ENCODE measurements around the gene NCCRP1. TPM values are rescaled to one million over a fixed set of nuclear protein-coding genes. Genes with fewer than 3 reads are reported as not detected.
A peak's percentile ranks its signal among the peaks of the same experiment; 100 is the strongest.

The NCCRP1 gene
- polyA plus RNA-seq, 1 of the 3 experiments (the other 2 are of a cell fraction): not detected

GRCh38 chr19:39157997-39158389 is 38.8 kb upstream of the NCCRP1 start (continued):
- TF ChIP-seq YY1 (IDR thresholded peaks at IDR 0.05; ENCODE audit: low read depth) (no peak), FOXM1 (IDR thresholded peaks at IDR 0.05; ENCODE audit: low read depth) (no peak), SMC3 (IDR thresholded peaks at IDR 0.05; ENCODE audit: low read depth, low read length) (no peak)

DNA sequence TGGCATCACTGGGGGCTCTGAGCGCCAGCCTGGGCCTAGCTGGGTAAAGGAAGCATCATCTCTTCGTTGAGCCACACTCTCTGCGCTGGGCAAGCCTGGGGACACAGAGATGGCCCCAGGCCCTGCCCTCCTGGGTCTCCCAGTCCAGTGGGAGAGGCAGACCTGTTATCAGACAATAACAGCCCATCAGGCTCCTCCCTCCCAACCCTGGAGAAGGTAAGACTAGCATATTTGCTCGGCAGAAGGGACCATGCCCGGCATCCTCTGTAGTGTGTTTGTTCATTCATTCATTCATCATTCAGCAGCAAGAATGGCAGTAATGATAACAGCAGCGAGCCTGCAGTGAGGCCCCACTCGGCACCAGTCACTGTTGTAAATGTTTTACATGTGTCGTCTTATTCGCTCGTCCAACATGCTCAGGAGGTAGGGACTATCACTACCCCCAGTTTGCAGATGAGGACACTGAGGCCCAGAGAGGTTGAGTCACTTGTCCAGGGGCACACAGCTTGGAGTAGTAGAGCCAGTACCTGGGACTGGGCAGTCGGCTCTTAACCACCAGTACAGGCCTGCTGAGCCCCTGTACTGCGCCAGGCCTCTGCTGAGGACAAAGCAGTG is 38.0 kb upstream of the NCCRP1 start:
- 83% methylated on average over 11 of the region's 12 CpGs for WGBS (ENCODE audit: low lambda C conversion rate)
- peak overlapping the region in 1 of 2 experiments; percentile 45; a peak in 1 of 4 replicates for H3K27ac ChIP-seq (ENCODE audit: low read depth in 2 of 2, low read length in 1 of 2)
- H2AFZ ChIP-seq (ENCODE audit: low read depth): no peak overlapping the region
- peaks cover 0 to 62% of the 10 kb centered on the region in 2 experiments; a peak in 1 of 4 replicates for H3K4me1 ChIP-seq (ENCODE audit: control insufficient read depth in 1 of 2, insufficient read depth in 2 of 2, low read depth in 1 of 2, low read length in 1 of 2)
- no peak for DNase-seq
- no peaks in the 10 kb centered on the region for H3K36me3 ChIP-seq (replicated peaks in 1 of 2; ENCODE audit: control insufficient read depth in 1 of 2, insufficient read depth in 2 of 2, low read length in 1 of 2)
- H3K4me2 ChIP-seq: no peak overlapping the region
- POLR2A ChIA-PET: no interaction called here
- H3F3A ChIP-seq (replicated peaks; ENCODE audit: insufficient read depth): no peaks in the 10 kb centered on the region
- TF ChIP-seq TEAD4 (IDR thresholded peaks at IDR 0.05; ENCODE audit: borderline replicate concordance, insufficient read depth) (no peak), NRF1 (IDR thresholded peaks at IDR 0.05; ENCODE audit: low read depth, low read length) (no peak), NFIC (IDR thresholded peaks at IDR 0.05; ENCODE audit: borderline replicate concordance) (no peak), SIN3A (IDR thresholded peaks at IDR 0.05; ENCODE audit: borderline replicate concordance, low read depth, low read length) (no peak), TCF12 (IDR thresholded peaks at IDR 0.05) (no peak), CHD2 (IDR thresholded peaks at IDR 0.05; ENCODE audit: low read length, partially characterized antibody) (no peak), RXRA (IDR thresholded peaks at IDR 0.05; ENCODE audit: borderline replicate concordance, low read depth) (no peak), MEF2A (IDR thresholded peaks at IDR 0.05; ENCODE audit: borderline replicate concordance, low read depth) (no peak), GABPA (IDR thresholded peaks at IDR 0.05; ENCODE audit: low read depth) (no peak), RFX5 (IDR thresholded peaks at IDR 0.05; ENCODE audit: low read length) (no peak), MAX (IDR thresholded peaks at IDR 0.05; ENCODE audit: low read depth) (no peak), GATA2 (CRISPR knock-in tag; IDR thresholded peaks at IDR 0.05) (no peak), FOSL2 (IDR thresholded peaks at IDR 0.05; ENCODE audit: borderline replicate concordance, low read depth) (no peak), CTCF (IDR thresholded peaks at IDR 0.05) (no peak), ELF1 (IDR thresholded peaks at IDR 0.05) (no peak), PBX3 (IDR thresholded peaks at IDR 0.05) (no peak), USF1 (IDR thresholded peaks at IDR 0.05; ENCODE audit: borderline replicate concordance, low read depth) (no peak)
- TF ChIP-seq, protein P1, sequence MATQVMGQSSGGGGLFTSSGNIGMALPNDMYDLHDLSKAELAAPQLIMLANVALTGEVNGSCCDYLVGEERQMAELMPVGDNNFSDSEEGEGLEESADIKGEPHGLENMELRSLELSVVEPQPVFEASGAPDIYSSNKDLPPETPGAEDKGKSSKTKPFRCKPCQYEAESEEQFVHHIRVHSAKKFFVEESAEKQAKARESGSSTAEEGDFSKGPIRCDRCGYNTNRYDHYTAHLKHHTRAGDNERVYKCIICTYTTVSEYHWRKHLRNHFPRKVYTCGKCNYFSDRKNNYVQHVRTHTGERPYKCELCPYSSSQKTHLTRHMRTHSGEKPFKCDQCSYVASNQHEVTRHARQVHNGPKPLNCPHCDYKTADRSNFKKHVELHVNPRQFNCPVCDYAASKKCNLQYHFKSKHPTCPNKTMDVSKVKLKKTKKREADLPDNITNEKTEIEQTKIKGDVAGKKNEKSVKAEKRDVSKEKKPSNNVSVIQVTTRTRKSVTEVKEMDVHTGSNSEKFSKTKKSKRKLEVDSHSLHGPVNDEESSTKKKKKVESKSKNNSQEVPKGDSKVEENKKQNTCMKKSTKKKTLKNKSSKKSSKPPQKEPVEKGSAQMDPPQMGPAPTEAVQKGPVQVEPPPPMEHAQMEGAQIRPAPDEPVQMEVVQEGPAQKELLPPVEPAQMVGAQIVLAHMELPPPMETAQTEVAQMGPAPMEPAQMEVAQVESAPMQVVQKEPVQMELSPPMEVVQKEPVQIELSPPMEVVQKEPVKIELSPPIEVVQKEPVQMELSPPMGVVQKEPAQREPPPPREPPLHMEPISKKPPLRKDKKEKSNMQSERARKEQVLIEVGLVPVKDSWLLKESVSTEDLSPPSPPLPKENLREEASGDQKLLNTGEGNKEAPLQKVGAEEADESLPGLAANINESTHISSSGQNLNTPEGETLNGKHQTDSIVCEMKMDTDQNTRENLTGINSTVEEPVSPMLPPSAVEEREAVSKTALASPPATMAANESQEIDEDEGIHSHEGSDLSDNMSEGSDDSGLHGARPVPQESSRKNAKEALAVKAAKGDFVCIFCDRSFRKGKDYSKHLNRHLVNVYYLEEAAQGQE (IDR thresholded peaks at IDR 0.05; ENCODE audit: low read depth, low read length): no peak
- peaks cover 68% of the 10 kb centered on the region; the same call in 1 of the 2 replicates for H3K79me2 ChIP-seq (ENCODE audit: insufficient read depth)
- H4K20me1 ChIP-seq (ENCODE audit: insufficient read depth): peaks cover 69% of the 10 kb centered on the region
- CTCF ChIA-PET: no interaction called here
- no peak overlapping the region for H3K4me3 ChIP-seq (ENCODE audit: low read depth in 2 of 2, low read length in 1 of 2)
- no peaks in the 10 kb centered on the region for H3K9me3 ChIP-seq
- no peak overlapping the region for H3K9ac ChIP-seq
- no peaks in the 10 kb centered on the region for H3K27me3 ChIP-seq (ENCODE audit: insufficient read depth)
- H3K9me2 ChIP-seq: no peaks in the 10 kb centered on the region
